Measurements from ENCODE around the gene PROSER2. TPM values are rescaled to one million over a fixed set of nuclear protein-coding genes. Genes with fewer than 3 reads are reported as not detected.

PROSER2 gene
- total RNA-seq, 4 donors from 2014 or later = 2.1 to 25.6 (median 6.5) TPM

DNA sequence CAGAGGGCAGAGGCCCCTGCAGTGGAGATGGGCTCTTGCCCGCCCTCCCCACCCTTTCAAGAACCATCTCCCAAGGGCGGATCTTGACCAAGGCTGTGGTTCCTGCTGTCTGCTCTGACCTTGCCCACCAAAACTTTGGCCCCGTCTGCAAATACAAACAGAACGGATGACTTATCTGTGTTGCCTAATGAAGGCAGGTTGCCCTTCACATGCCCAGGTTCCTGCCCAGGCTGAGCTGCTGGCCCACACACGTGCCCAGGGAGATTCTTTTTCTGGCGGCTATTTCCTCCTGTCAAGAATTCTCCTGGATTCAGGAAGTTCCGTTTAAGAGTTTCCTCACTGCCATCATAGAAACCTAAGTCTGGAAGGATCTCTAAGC is 78.3 kb downstream of the PROSER2 start:
- Histone ChIP-seq H3K36me3 (no peaks in the 10 kb centered on the region), H3K27ac (no peak overlapping the region), H3K4me1 (no peaks in the 10 kb centered on the region), H3K4me3 (no peak overlapping the region), H3K9me3 (no peaks in the 10 kb centered on the region), H3K27me3 (no peaks in the 10 kb centered on the region)
- intact Hi-C loops (cut with DNase I; ENCODE audit: low total_unique reads) = no loop called here
- no peak for TF ChIP-seq POLR2A (IDR thresholded peaks at IDR 0.05)
- no peak for TF ChIP-seq CTCF (IDR thresholded peaks at IDR 0.05)
- DNase-seq = no peak

GRCh38 chr10:11901833-11902475 is 78.8 kb downstream of the PROSER2 start:
- no peak overlapping the region for H3K4me3 ChIP-seq
- H3K27me3 ChIP-seq = no peaks in the 10 kb centered on the region
- no peaks in the 10 kb centered on the region for H3K4me1 ChIP-seq
- no peaks in the 10 kb centered on the region for H3K9me3 ChIP-seq
- TF ChIP-seq CTCF (IDR thresholded peaks at IDR 0.05) = no peak
- H3K27ac ChIP-seq = no peak overlapping the region
- no peaks in the 10 kb centered on the region for H3K36me3 ChIP-seq
- intact Hi-C loops (cut with DNase I; ENCODE audit: low total_unique reads) = no loop called here
- DNase-seq = no peak

GRCh38 chr10:11902646-11903045 is 79.5 kb downstream of the PROSER2 start:
- Histone ChIP-seq H3K27me3 (no peaks in the 10 kb centered on the region), H3K27ac (no peak overlapping the region), H3K4me1 (no peaks in the 10 kb centered on the region), H3K36me3 (no peaks in the 10 kb centered on the region), H3K9me3 (no peaks in the 10 kb centered on the region), H3K4me3 (no peak overlapping the region)
- TF ChIP-seq CTCF (IDR thresholded peaks at IDR 0.05) = no peak
- no peak for TF ChIP-seq POLR2A (IDR thresholded peaks at IDR 0.05)
- intact Hi-C loops (cut with DNase I; ENCODE audit: low total_unique reads) = no loop called here
- DNase-seq = no peak

DNA sequence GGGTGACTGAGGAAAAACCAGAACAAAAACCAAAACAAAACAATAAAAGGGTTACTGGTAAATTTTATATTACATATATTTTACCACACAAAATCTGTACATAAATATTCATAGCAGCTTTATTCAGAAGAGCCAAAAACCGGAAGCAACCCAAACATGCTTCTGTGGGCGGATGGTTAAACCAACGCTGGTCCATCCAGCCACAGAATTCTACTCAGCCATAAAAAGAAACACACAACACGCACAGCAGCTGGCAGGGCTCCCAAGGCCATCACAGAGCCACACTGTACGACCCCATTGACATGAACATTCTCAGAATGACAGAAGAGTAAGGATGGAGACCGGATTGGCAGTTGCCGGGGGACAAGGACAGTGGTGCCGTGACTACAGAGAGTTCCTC is 83.6 kb downstream of the PROSER2 start:
- no peak overlapping the region for H3K27ac ChIP-seq
- H3K4me1 ChIP-seq = no peaks in the 10 kb centered on the region
- no peaks in the 10 kb centered on the region for H3K36me3 ChIP-seq
- no peaks in the 10 kb centered on the region for H3K9me3 ChIP-seq
- H3K4me3 ChIP-seq = no peak overlapping the region
- TF ChIP-seq POLR2A (IDR thresholded peaks at IDR 0.05) (no peak), CTCF (IDR thresholded peaks at IDR 0.05) (no peak)
- no peak for DNase-seq
- no peaks in the 10 kb centered on the region for H3K27me3 ChIP-seq
- intact Hi-C loops (cut with DNase I; ENCODE audit: low total_unique reads) = no loop called here

- Histone ChIP-seq H3K9me3 (no peaks in the 10 kb centered on the region), H3K27me3 (no peaks in the 10 kb centered on the region), H3K27ac (no peak overlapping the region), H3K4me3 (no peak overlapping the region), H3K36me3 (no peaks in the 10 kb centered on the region), H3K4me1 (no peaks in the 10 kb centered on the region)
- TF ChIP-seq POLR2A (IDR thresholded peaks at IDR 0.05) (no peak), CTCF (IDR thresholded peaks at IDR 0.05) (no peak)
- no peak for DNase-seq
- intact Hi-C loops (cut with DNase I; ENCODE audit: low total_unique reads) = no loop called here
Observed at GRCh38 chr10:11907914-11908313, 84.8 kb downstream of the PROSER2 start.

All from uterus (tissue), 4 donors.